ENCODE results near the gene TMEM163.

TMEM163 gene

GRCh38 chr2:134501476-134502091 is 217.2 kb downstream of the TMEM163 start:
- H4K8ac ChIP-seq (ENCODE audit: low read length): no peak overlapping the region
- no peak overlapping the region for H2AK5ac ChIP-seq (ENCODE audit: low read length, severe bottlenecking)
- no peak overlapping the region for H3K4me3 ChIP-seq (ENCODE audit: insufficient read depth in 1 of 2, low read depth in 1 of 2, low read length in 2 of 2)
- no peak overlapping the region for H3K9ac ChIP-seq (ENCODE audit: low read length)
- no peak overlapping the region for H3K18ac ChIP-seq (ENCODE audit: low read depth in 1 of 2, low read length in 2 of 2)
- H3K4ac ChIP-seq (ENCODE audit: low read depth in 1 of 2, low read length in 2 of 2): no peak overlapping the region
- H2AFZ ChIP-seq (ENCODE audit: low read depth, low read length): no peak overlapping the region
- no peak overlapping the region for H2BK12ac ChIP-seq (ENCODE audit: low read length in 2 of 2)
- H3K14ac ChIP-seq (ENCODE audit: low read length in 2 of 2): no peak overlapping the region
- H3K4me1 ChIP-seq (ENCODE audit: control insufficient read depth, insufficient read depth, low read depth, low read length): peaks cover 19% of the 10 kb centered on the region
- DNase-seq: no peak
- H3K4me2 ChIP-seq (ENCODE audit: low read length, poor library complexity, severe bottlenecking): no peak overlapping the region
- peaks cover 0 to 23% of the 10 kb centered on the region in 2 experiments for H3K27me3 ChIP-seq (ENCODE audit: control insufficient read depth in 1 of 2, insufficient read depth in 1 of 2, low read length in 2 of 2)
- H4K91ac ChIP-seq (ENCODE audit: low read length): no peak overlapping the region
- no peak overlapping the region for H3K23ac ChIP-seq (ENCODE audit: low read length in 2 of 2)
- H3K27ac ChIP-seq (ENCODE audit: low read length, poor library complexity, severe bottlenecking): peak overlapping the region; percentile 71
- H2BK5ac ChIP-seq (ENCODE audit: low read depth, low read length, poor library complexity, severe bottlenecking): no peak overlapping the region
- 92% methylated on average over 2 of the region's 6 CpGs for WGBS
- H3K36me3 ChIP-seq (ENCODE audit: control insufficient read depth in 1 of 2, insufficient read depth in 2 of 2, low read depth in 1 of 2, low read length in 2 of 2): peaks cover 0 to 9% of the 10 kb centered on the region in 2 experiments
- no peaks in the 10 kb centered on the region for H3K9me3 ChIP-seq (ENCODE audit: control insufficient read depth, low read length)
- H2BK15ac ChIP-seq (ENCODE audit: low read depth, poor library complexity, severe bottlenecking): no peak overlapping the region
- H3K79me1 ChIP-seq (replicated peaks; ENCODE audit: low read length, poor library complexity, severe bottlenecking): peaks cover 23% of the 10 kb centered on the region
- no peak overlapping the region for H2BK120ac ChIP-seq (ENCODE audit: low read depth, low read length)

- no peak overlapping the region for H2AFZ ChIP-seq (ENCODE audit: low read depth, low read length)
- no peak overlapping the region for H3K18ac ChIP-seq (ENCODE audit: low read depth in 1 of 2, low read length in 2 of 2)
- H2BK12ac ChIP-seq (ENCODE audit: low read length in 2 of 2): no peak overlapping the region
- peak overlapping the region; percentile 53 for H2AK5ac ChIP-seq (ENCODE audit: low read length, severe bottlenecking)
- H3K23ac ChIP-seq (ENCODE audit: low read length in 2 of 2): no peak overlapping the region
- no peak overlapping the region for H3K4me2 ChIP-seq (ENCODE audit: low read length, poor library complexity, severe bottlenecking)
- peaks cover 19% of the 10 kb centered on the region for H3K79me1 ChIP-seq (replicated peaks; ENCODE audit: low read length, poor library complexity, severe bottlenecking)
- H3K27me3 ChIP-seq (ENCODE audit: control insufficient read depth in 1 of 2, insufficient read depth in 1 of 2, low read length in 2 of 2): peaks cover 0 to 18% of the 10 kb centered on the region in 2 experiments
- no peak overlapping the region for H2BK15ac ChIP-seq (ENCODE audit: low read depth, poor library complexity, severe bottlenecking)
- no peak overlapping the region for H3K4me3 ChIP-seq (ENCODE audit: insufficient read depth in 1 of 2, low read depth in 1 of 2, low read length in 2 of 2)
- no peak overlapping the region for H2BK120ac ChIP-seq (ENCODE audit: low read depth, low read length)
- peaks cover 0 to 9% of the 10 kb centered on the region in 2 experiments for H3K36me3 ChIP-seq (ENCODE audit: control insufficient read depth in 1 of 2, insufficient read depth in 2 of 2, low read depth in 1 of 2, low read length in 2 of 2)
- no peaks in the 10 kb centered on the region for H3K9me3 ChIP-seq (ENCODE audit: control insufficient read depth, low read length)
- DNase-seq: peak; percentile 10
- H3K9ac ChIP-seq (ENCODE audit: low read length): no peak overlapping the region
- no peak overlapping the region for H3K4ac ChIP-seq (ENCODE audit: low read depth in 1 of 2, low read length in 2 of 2)
- no peak overlapping the region for H3K14ac ChIP-seq (ENCODE audit: low read length in 2 of 2)
- 33% methylated on average over 8 of the region's 9 CpGs for WGBS
- H3K27ac ChIP-seq (ENCODE audit: low read length, poor library complexity, severe bottlenecking): no peak overlapping the region
- H2BK5ac ChIP-seq (ENCODE audit: low read depth, low read length, poor library complexity, severe bottlenecking): no peak overlapping the region
- peaks cover 19% of the 10 kb centered on the region for H3K4me1 ChIP-seq (ENCODE audit: control insufficient read depth, insufficient read depth, low read depth, low read length)
- no peak overlapping the region for H4K8ac ChIP-seq (ENCODE audit: low read length)
- H4K91ac ChIP-seq (ENCODE audit: low read length): no peak overlapping the region
Observed at GRCh38 chr2:134500211-134500935, 218.4 kb downstream of the TMEM163 start.

- H3K14ac ChIP-seq (ENCODE audit: low read length in 2 of 2): no peak overlapping the region
- no peak overlapping the region for H3K4me3 ChIP-seq (ENCODE audit: insufficient read depth in 1 of 2, low read depth in 1 of 2, low read length in 2 of 2)
- peak overlapping the region; percentile 44 for H2AK5ac ChIP-seq (ENCODE audit: low read length, severe bottlenecking)
- H3K27me3 ChIP-seq (ENCODE audit: control insufficient read depth in 1 of 2, insufficient read depth in 1 of 2, low read length in 2 of 2): peaks cover 0 to 21% of the 10 kb centered on the region in 2 experiments
- no peak overlapping the region for H3K9ac ChIP-seq (ENCODE audit: low read length)
- no peak overlapping the region for H3K4ac ChIP-seq (ENCODE audit: low read depth in 1 of 2, low read length in 2 of 2)
- no peak overlapping the region for H2AFZ ChIP-seq (ENCODE audit: low read depth, low read length)
- H2BK12ac ChIP-seq (ENCODE audit: low read length in 2 of 2): no peak overlapping the region
- no peak overlapping the region for H4K8ac ChIP-seq (ENCODE audit: low read length)
- no peak for DNase-seq
- peak overlapping the region; percentile 34 for H3K27ac ChIP-seq (ENCODE audit: low read length, poor library complexity, severe bottlenecking)
- 84% methylated on average over 9 of the region's 9 CpGs for WGBS
- H2BK120ac ChIP-seq (ENCODE audit: low read depth, low read length): no peak overlapping the region
- H3K9me3 ChIP-seq (ENCODE audit: control insufficient read depth, low read length): no peaks in the 10 kb centered on the region
- peaks cover 17% of the 10 kb centered on the region for H3K79me1 ChIP-seq (replicated peaks; ENCODE audit: low read length, poor library complexity, severe bottlenecking)
- H2BK5ac ChIP-seq (ENCODE audit: low read depth, low read length, poor library complexity, severe bottlenecking): no peak overlapping the region
- H3K4me1 ChIP-seq (ENCODE audit: control insufficient read depth, insufficient read depth, low read depth, low read length): peaks cover 19% of the 10 kb centered on the region
- no peak overlapping the region for H4K91ac ChIP-seq (ENCODE audit: low read length)
- no peak overlapping the region for H3K23ac ChIP-seq (ENCODE audit: low read length in 2 of 2)
- no peak overlapping the region for H2BK15ac ChIP-seq (ENCODE audit: low read depth, poor library complexity, severe bottlenecking)
- peaks cover 0 to 5% of the 10 kb centered on the region in 2 experiments for H3K36me3 ChIP-seq (ENCODE audit: control insufficient read depth in 1 of 2, insufficient read depth in 2 of 2, low read depth in 1 of 2, low read length in 2 of 2)
- H3K18ac ChIP-seq (ENCODE audit: low read depth in 1 of 2, low read length in 2 of 2): no peak overlapping the region
- peak overlapping the region; percentile 14 for H3K4me2 ChIP-seq (ENCODE audit: low read length, poor library complexity, severe bottlenecking)
Observed at GRCh38 chr2:134499307-134499926, 219.4 kb downstream of the TMEM163 start.

- no peak overlapping the region for H3K9ac ChIP-seq (ENCODE audit: low read length)
- no peak overlapping the region for H2BK5ac ChIP-seq (ENCODE audit: low read depth, low read length, poor library complexity, severe bottlenecking)
- no peak overlapping the region for H3K4me2 ChIP-seq (ENCODE audit: low read length, poor library complexity, severe bottlenecking)
- no peaks in the 10 kb centered on the region for H3K9me3 ChIP-seq (ENCODE audit: control insufficient read depth, low read length)
- no peak for DNase-seq
- no peak overlapping the region for H2AFZ ChIP-seq (ENCODE audit: low read depth, low read length)
- H3K27me3 ChIP-seq (ENCODE audit: control insufficient read depth in 1 of 2, insufficient read depth in 1 of 2, low read length in 2 of 2): peaks cover 0 to 18% of the 10 kb centered on the region in 2 experiments
- H2BK12ac ChIP-seq (ENCODE audit: low read length in 2 of 2): no peak overlapping the region
- WGBS: 84% methylated on average over 5 of the region's 7 CpGs
- H3K4me1 ChIP-seq (ENCODE audit: control insufficient read depth, insufficient read depth, low read depth, low read length): peaks cover 19% of the 10 kb centered on the region
- H3K4ac ChIP-seq (ENCODE audit: low read depth in 1 of 2, low read length in 2 of 2): no peak overlapping the region
- no peak overlapping the region for H4K8ac ChIP-seq (ENCODE audit: low read length)
- H4K91ac ChIP-seq (ENCODE audit: low read length): no peak overlapping the region
- H3K36me3 ChIP-seq (ENCODE audit: control insufficient read depth in 1 of 2, insufficient read depth in 2 of 2, low read depth in 1 of 2, low read length in 2 of 2): peaks cover 0 to 4% of the 10 kb centered on the region in 2 experiments
- no peak overlapping the region for H3K23ac ChIP-seq (ENCODE audit: low read length in 2 of 2)
- H3K79me1 ChIP-seq (replicated peaks; ENCODE audit: low read length, poor library complexity, severe bottlenecking): peaks cover 17% of the 10 kb centered on the region
- H3K27ac ChIP-seq (ENCODE audit: low read length, poor library complexity, severe bottlenecking): no peak overlapping the region
- H3K14ac ChIP-seq (ENCODE audit: low read length in 2 of 2): no peak overlapping the region
- H2AK5ac ChIP-seq (ENCODE audit: low read length, severe bottlenecking): no peak overlapping the region
- H3K18ac ChIP-seq (ENCODE audit: low read depth in 1 of 2, low read length in 2 of 2): no peak overlapping the region
- H2BK120ac ChIP-seq (ENCODE audit: low read depth, low read length): no peak overlapping the region
- no peak overlapping the region for H2BK15ac ChIP-seq (ENCODE audit: low read depth, poor library complexity, severe bottlenecking)
- H3K4me3 ChIP-seq (ENCODE audit: insufficient read depth in 1 of 2, low read depth in 1 of 2, low read length in 2 of 2): no peak overlapping the region
Observed at GRCh38 chr2:134498654-134499053, 220.1 kb downstream of the TMEM163 start.

All from mesenchymal stem cell (in vitro differentiated cells and primary cell).